Right ventricle myocardium superior (tissue), 1 donor: Measurements from ENCODE around the gene LTBR. TPM values are rescaled to one million over a fixed set of nuclear protein-coding genes. Genes with fewer than 3 reads are reported as not detected.
A peak's percentile ranks its signal among the peaks of the same experiment; 100 is the strongest.

Experiments
- ATAC-seq: fragments of 200-7000 bp; cut with Tn5 transposase; one replicate; pipeline ENCODE4 v1.9.1; 2020; ENCODE audit warnings: mild to moderate bottlenecking; ENCODE audit not compliant: poor library complexity
- DNase-seq: peaks from one replicate; pipeline ENCODE4 v3.0.0-alpha.2; 2020
- intact Hi-C: fragments of 100-400 bp; cut with DNase I; formaldehyde crosslinking; loops from one replicate; pipeline ENCODE4 v1.11.2; 2022
- total RNA-seq: library from RNA; stranded (reverse); fragmentation: NEBNext Ultra II Directional; extraction: Animal tissue kit (Norgen Biotek cat#: 25700); gene quantifications from one replicate; pipeline ENCODE4 v1.2.1, GENCODE V29; 2021
- donor health status: DM: no; HTN: yes; CAD: no; lungs with severe emphysema.

LTBR gene
- total RNA-seq, 1 donor from 2014 or later, result 23.2 TPM

DNA sequence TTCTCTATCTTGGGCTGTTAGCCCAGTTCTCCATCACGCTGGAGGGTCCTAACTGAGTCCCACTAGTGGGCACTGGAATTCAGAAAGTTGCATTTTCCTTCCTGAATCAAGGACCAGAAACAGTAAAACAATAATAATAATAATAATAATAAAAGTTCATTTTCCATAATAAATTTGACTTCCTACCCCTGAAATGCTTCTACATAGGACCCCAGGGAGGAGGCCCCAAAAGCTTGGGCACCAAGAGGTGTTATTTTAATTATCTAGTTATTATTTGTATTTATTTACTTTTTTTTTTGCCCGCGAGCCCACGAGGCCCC, 21.0 kb upstream of the LTBR start:
- DNase-seq (no peak), ATAC-seq (no peak)
- intact Hi-C loops, result no loop called here

DNA sequence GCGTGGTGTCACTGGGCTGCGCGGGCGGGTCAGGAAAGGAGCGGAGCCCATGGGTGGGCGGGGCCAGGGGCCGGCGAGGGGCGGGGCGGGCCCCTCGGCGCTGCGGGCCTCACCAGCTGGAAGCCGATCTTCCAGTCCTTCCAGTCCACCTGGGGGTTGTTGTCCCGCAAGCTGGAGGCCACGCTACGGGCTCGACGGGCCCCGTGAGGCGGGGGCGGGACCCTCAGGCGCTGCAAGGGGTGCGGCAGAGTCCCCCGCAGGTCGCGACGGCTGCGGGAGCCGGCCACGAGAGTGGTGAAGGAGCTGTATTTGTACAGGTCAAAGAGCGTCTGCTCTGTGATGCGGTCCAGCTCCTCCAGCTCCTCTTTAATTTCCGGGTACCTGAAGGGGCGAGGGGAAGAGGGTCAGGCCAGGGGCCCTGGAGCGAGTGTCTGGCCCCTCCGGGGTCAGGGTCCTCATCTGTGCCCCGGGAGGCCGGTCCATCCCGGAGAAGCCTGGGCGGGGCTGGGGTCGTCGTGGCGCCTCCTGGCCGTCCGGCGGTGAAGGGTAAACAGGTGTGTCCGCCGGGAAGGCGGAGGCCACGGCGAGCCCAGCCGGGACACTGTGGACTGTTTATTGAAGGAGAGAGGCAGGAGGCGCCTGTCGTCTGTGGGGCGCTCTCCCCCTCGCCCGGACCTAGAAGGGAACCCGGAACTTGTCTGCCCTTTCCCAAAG, 20.5 kb upstream of the LTBR start:
- intact Hi-C loops, result no loop called here
- peak; percentile 85 for DNase-seq
- ATAC-seq, result peak; percentile 96

DNA sequence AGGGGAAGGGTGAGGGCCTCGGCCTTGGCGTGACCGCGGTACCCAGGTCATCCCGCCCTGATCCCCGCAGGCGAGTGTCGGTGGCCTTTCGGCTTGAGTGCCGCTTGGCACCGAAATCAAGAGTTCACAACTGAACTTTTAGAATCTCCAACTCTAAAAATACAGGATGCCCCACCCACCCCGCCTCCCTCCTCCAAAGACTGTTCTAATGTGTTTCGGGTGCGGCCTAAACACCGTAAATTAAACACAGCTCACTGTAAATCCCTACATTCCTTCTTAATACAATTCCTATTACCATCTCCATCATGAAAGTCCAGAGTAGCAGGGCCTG, 20.0 kb upstream of the LTBR start:
- ATAC-seq (peak; percentile 9), DNase-seq (no peak)
- intact Hi-C loops, result no loop called here

DNA sequence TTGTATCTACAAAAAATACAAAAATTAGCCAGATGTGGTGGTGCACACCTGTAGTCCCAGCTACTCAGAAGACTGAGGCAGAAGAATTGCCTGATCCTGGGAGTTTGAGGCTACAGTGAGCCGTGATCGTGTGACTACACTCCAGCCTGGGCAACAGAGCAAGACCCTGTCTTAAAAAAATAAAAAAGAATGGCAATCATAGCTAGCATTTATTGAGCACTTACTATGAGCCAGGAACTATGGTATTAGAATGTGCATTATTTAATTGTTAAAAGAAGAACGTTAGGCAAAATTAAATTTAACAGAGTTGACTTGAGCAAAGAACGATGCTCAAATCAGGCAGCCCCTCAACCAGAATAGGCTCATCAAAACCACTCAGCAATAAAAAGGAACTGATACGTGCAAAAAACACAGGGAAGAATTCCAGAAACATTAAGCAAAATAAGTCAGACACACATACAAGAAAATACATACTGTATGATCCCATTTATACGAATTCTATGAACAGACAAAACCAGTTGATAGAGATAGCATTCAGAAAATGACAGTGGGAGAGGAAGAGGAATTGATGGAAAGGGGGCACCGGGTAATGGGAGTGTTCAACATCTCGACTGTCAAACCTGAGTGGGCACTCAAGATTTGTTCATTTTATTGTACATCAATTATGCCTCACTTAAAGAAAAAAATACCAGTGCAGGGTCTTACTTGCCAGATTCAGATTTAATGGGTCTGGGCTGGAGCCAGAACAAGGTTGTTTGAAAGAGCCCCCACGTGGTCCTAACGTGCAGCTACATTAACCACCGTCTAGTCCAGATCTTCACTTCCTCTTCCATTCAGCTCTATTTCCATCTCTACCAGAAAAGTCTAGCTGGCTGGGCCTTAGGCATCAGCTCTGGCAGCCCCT, 16.6 kb upstream of the LTBR start:
- DNase-seq, result no peak
- ATAC-seq, result peak; percentile 28
- intact Hi-C loops, result no loop called here

DNA sequence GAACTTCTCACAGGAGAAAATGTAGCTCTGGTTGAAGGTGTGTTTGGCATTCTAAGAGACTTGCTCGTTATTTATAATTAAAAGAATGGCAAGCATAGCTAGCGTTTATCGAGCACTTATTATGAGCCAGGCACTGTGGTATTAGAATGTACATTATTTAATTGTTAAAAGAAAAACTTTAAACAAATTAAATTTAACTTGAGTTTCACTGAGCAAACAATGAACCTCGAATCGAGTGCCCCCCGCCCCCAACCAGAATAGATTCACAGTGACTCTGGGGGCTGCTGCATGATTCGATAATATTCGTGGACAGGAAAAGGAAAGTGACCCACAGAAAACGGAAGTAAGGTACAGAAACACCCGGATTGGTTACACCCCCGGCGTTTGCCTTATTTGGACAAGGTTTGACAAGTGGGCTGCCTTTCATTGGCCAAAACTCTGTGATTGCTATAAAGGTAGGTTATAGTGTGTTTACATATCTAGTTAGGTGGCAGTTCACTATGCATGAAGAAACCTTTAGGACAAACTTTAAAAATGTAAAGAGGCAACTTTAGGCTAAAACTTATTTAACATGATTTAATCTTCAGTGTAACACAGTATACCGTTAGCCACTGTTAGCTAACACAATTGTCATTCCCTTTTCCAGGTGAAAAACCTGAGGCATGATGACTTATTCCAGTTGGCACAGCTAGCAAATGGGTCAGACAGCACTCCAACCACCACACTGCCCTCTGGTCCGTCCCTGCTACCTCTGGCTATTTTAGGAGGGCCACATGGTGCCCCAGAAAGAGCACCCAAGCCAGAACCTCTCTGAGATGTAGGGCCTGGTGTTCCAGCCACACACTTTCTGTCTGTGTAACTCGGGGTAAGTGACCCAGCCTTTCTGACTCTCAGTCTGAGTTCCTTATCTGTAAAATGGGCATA, 15.7 kb upstream of the LTBR start:
- intact Hi-C loops, result no loop called here
- no peak for DNase-seq
- no peak for ATAC-seq

DNA sequence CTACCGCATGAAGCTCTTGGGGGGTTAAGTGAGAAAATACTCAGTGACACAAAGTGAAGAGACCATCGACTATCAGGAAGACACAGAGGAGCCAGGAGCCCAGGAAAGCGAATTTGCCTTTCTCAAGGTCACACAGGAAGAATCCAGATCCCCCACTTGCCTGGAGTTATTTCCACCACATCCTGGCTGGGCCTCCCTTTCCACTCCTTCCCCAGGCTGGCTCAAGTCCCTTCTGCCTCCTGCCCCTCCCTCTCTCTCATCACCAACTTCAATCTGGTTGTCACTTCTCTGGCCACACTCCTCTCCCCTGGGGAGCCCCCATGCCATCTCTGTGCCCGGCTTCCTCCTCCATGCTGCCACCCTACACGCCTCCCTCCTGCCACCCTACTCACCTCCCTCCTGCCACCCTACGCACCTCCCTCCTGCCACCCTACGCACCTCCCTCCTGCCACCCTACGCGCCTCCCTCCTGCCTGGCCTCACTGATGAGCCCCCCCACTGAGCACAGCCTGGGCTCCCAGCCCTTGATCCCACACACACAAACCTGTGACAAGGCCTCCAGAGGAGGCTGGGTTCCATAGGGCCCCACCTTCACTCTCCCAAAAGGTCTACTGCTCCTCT, 14.9 kb upstream of the LTBR start:
- intact Hi-C loops, result no loop called here
- no peak for ATAC-seq
- DNase-seq, result peak; percentile 10

DNA sequence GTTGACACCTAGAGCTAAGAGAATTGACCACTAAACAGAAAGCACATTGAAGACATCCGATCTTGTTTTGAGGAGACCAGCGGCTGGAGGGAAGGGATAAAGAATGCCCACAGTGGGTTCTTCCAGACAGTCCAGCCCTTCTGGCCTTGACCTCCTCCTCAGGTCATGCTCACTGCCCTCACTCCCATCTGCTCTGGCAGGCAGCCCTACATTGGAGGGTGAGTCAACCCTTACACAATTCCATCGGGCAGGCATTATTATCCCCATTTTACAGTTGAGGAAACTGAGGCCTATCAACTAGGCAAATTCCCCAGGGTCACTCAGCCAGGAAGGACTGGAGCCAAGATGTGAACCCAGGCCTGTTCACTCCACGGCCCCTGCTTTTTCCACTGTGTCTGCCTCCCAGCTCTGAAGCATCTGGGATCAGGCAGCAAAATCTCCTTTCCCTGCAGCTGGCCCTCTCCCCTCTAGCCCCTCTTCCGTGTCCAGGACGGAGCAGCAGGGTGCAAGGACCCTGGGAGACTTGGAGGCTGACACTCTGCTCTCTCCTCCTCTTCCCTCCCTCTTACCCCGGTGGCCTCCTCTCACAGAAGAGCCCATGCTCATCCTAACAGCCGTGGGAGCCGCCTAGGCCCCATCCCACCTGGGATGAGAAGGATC, 13.9 kb upstream of the LTBR start:
- intact Hi-C loops, result no loop called here
- no peak for DNase-seq
- ATAC-seq, result no peak

DNA sequence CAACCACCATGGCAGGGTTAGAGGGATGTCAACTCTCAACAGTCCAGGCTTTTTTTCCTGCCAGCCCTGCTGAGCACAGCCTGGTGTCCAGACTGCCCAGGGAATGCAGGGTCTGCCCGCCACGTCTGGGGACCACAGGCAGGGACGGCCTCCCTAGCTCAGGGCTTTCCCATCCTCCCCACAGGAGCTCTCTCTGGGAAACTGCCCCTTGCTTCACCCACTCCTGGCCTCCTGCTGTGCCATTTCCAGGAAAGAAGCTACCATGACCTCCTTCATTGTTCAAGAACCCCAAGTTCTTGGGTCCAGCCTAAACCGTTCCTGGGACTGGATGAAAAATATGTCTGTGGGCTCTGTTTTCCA, 13.4 kb upstream of the LTBR start:
- intact Hi-C loops, result no loop called here
- ATAC-seq, result no peak
- DNase-seq, result no peak

DNA sequence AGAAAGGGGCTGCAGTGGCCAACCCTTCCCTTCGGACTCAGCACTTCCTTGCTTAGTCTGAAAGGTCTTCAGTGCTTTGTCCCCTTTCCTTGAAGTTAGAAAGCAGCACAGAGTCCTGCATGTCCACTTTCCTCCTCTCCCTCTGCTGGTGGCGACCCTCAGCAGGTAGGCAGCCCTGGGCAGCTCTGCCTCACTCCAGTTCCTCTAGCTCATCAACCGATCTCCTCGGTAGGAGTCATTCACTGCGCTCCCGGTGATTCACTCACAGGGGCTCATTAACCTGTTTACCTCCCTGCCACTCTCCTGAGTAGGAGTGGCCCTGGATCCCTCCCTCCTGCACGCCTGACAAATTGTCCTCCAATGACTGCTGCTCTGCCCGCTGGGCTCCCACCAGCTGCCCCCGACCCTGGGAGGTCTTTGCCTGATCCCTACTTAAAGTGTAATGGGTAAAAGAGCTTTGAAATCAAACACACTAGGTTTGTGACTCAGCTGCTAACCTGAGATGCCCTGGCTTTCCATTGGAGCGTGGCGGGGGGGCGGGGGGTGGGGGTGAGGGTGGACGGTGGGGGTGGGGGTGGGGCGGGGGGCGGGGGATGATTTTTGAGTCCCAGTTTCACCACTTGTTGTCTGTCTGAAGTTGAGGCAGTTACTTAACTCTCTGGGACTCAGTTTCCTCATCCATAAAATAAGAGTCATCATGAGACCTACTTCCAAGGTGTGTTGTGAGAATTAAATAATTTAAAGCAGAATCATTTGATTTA, 12.8 kb upstream of the LTBR start:
- no peak for DNase-seq
- intact Hi-C loops, result no loop called here
- ATAC-seq, result no peak

DNA sequence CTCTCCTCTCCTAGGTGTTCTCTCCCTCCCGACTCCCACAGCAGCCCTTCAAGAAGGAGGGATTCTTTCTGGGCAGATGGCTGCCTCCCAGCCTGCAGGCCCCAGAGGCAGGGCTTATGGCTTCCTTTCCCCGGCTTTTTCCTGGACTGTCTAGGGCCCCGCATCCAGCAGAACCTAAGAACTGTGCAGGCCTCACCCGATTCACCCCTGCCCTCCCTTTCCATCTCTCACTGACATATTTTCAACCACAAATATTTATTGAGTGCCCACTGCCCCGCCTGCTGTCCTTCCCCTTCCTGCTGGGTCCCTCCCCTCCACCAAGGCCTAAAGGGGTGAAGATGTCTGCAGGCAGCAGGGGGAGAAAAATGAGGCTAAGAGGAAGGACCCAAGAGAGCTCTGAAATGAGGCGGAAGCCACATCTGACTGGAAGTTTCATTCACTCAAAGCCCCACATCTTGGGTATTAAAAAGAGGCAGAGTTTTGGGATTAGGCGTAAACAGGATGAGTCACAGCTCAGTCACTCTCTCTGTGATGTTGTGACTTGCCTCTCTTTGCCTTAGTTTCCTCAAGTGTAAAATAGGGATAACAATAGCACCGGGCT, 11.5 kb upstream of the LTBR start:
- no peak for ATAC-seq
- no peak for DNase-seq
- intact Hi-C loops, result no loop called here

DNA sequence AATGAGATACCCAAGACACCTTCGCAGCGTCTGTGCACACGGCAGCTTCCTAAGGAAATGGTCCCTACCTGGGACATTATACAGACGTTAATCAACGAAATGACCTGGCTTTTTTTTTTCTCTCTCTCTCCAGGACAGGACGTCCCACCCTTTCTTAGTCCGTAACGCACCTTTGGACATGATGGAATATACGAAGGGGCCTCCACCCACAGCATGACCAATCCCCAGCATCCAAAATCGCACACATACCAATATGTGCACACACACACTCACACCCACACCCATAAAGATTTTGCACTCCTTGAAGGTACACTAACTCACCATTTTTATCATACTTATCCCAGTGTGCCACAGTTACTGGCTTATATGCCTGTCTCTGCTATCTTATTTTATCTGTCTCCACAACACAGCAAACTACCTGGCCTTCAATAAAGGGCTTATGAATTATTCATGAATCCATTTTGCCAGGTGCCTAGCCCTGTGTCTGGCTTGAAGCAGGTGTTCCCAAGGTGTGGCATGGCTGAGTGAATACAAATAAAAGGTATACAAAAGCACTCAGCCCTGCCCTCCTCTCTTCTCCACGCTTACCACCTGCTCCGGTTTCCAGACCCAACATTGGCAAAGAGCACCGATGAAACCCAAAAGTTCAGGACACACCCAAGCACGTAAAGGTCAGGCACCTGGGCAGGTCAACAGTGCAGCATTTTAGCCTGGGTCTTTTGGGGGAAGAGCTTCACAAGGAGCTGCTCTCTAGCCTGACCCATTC, 10.8 kb upstream of the LTBR start:
- ATAC-seq, result no peak
- no peak for DNase-seq
- intact Hi-C loops, result no loop called here

DNA sequence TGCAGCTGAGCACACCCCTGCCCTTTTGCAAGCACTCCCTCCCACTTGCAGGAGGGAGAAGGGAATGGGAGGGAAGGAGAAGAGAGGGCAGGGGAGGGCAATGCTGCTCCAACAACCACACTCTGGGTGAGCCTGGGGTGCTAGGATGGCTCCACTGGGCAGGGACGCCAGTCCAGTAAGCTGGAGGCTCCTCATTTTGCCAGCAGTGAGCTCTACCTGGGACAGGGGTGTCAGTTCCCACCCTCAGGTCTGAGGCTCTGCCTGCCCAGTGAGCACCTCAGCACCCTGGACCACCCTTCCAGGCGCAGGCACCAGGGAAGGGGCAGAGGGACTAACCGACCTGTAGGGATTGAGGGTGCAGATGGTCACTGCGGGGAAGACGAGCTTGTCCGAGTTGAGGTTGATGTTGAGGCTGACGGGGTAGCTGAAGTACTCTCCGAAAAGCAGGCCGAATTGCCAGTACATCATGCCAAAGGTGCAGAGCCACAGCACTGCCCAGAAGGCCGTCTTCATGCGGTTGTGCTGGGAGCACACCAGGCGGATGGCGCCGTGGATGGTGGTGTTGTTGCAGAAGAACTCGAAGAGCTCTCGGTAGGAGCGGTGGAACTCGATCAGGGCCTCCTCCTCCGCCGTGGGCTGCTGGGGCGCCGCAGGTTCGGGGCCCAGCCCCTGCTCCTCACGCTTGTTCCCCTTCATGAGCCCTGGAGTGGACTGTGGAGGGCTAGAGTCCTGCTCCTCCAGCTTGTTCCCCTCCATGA, 9.8 kb upstream of the LTBR start:
- DNase-seq (no peak), ATAC-seq (no peak)
- intact Hi-C loops, result no loop called here

DNA sequence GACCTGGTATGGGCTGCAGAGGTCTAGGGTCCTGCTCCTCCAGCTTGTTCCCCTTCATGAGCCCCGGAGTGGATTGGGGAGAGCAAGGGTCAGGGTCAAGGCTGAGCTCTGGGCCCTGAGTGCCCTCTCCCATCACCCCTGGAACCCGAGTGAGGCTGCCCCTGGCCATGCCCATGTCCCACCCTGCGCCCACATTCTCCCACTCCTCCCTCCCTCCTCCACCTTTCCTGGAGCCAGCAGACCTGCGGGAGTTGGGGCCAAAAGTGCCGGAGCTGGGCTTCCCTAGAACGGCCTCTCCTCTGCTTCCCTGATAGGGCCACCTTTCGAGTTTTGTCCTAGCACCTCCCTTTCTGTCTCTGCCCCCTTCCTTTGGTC, 9.2 kb upstream of the LTBR start:
- no peak for DNase-seq
- intact Hi-C loops, result no loop called here
- ATAC-seq, result no peak

DNA sequence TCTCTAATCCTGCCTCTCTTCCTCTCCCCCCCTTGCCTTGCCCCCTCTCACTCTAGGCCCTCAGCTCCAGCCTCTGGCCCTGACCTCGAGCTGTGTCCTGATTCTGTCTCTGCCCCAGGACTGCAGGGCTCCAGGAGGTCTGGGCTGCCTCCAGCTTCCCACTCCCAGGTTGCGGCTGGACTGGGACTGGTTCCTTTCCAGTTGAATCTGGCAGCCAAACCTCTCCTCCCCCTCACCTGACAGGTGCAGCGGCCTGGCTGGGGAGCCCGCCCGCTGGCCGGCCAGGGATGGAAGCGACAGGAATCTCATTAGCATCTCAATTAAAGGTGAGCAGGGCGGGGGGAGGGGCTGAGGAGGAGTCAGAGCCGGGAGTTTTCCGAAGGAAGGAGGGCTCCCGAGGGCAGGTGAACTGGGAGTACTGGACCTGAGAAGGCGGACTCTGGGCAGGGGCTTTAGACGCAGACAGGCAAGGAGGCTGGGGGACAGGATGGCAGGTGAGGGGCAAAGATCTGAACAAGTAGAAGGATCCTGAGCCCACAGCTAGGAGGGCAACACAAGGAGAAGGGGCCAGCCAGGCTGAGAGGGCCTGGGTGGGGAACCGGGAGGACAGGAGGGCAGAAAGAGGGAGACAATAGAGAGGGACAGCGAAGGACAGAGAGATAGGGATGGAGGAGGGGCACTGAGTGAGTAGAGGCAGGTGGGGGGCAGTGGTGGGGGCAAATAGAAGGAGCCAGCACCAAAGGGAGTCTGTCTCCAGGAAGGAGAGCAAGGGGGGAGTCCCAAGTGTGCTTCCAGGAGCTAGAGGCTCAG, 8.5 kb upstream of the LTBR start, which contains the start of gene SCNN1A:
Gene SCNN1A (minus strand): TSS at position 295 of the 810 bp plus-strand sequence. CDS start 780 bp downstream, outside the sequence.
- DNase-seq (no peak), ATAC-seq (no peak)
- intact Hi-C loops, result no loop called here
